Measurements from ENCODE around the gene H1-8. TPM values are rescaled to one million over a fixed set of nuclear protein-coding genes. Genes with fewer than 3 reads are reported as not detected.

The H1-8 gene
- total and polyA plus RNA-seq, 12 donors = not detected

DNA sequence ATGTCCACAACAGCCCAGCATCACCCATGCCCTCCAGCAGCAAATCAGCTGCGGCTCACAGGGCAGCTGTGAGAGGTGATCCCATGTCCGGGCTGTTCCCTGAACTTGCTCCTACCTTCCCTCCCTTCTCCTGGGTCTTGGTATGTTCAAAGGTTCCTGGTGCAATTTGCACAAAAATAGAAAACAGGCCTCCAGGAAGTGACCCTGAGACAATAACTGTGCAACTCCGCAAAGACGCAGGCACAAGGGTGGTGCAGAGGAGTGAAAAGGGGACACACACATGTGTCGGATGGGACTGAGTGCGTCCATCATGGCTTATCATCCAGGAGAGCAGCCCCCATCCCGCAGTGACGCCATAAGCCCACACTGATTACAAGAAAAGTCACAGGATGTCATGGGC, 47.2 kb downstream of the H1-8 start:
- intact Hi-C loops (cut with DNase I) = loop anchor here in 2 of 10 donors (5.0 to 10.0 kb wide), 2 partner anchors 33 to 95 kb away; no protein-coding TSS in a partner anchor
- H3K4me1 ChIP-seq = peaks cover 30 to 93% (median 83%) of the 10 kb centered on the region in 9 donors
- peaks cover 0 to 49% (median 12%) of the 10 kb centered on the region in 9 donors for H3K36me3 ChIP-seq
- H3K9me3 ChIP-seq = no peaks in the 10 kb centered on the region
- no peak for ATAC-seq
- peak overlapping the region in 8 of 10 donors; percentile 13 to 99 (median 63) for H3K27ac ChIP-seq
- TF ChIP-seq, protein P1, sequence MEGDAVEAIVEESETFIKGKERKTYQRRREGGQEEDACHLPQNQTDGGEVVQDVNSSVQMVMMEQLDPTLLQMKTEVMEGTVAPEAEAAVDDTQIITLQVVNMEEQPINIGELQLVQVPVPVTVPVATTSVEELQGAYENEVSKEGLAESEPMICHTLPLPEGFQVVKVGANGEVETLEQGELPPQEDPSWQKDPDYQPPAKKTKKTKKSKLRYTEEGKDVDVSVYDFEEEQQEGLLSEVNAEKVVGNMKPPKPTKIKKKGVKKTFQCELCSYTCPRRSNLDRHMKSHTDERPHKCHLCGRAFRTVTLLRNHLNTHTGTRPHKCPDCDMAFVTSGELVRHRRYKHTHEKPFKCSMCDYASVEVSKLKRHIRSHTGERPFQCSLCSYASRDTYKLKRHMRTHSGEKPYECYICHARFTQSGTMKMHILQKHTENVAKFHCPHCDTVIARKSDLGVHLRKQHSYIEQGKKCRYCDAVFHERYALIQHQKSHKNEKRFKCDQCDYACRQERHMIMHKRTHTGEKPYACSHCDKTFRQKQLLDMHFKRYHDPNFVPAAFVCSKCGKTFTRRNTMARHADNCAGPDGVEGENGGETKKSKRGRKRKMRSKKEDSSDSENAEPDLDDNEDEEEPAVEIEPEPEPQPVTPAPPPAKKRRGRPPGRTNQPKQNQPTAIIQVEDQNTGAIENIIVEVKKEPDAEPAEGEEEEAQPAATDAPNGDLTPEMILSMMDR (IDR thresholded peaks at IDR 0.05) = no peak
- H3K27me3 ChIP-seq = no peaks in the 10 kb centered on the region
- peak overlapping the region in 3 of 10 donors; percentile 4 to 8 (median 4) for H3K4me3 ChIP-seq
- DNase-seq = no peak
- 52 to 53% methylated on average over 8 of the region's 8 CpGs for WGBS, 2 donors

DNA sequence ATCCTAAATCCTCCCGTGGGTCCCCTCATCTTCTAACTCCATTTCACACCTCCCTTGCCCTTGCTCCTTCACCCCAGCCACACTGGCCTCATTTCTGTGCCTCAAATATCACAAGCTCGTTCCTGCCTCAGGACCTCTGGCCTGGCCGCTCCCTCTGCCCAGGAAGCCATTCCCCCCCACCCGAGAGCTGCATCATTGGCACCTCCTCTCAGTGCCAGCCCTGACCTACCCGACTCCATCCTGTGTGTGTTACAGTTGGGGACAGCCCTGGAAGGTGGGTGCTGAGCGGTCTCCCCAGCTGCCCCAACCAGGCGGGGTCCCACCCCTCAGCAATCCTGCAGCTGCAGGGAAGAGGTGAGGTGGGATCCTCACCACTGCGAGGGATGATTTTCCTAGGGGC, 49.0 kb downstream of the H1-8 start:
- peak overlapping the region in 5 of 10 donors; percentile 14 to 37 (median 30) for H3K4me3 ChIP-seq
- peaks cover 40 to 100% (median 96%) of the 10 kb centered on the region in 9 donors for H3K4me1 ChIP-seq
- peak overlapping the region; percentile 74 to 99 (median 92) for H3K27ac ChIP-seq
- TF ChIP-seq, protein P1 (IDR thresholded peaks at IDR 0.05) = no peak
- ATAC-seq (no peak), DNase-seq (no peak)
- no peaks in the 10 kb centered on the region for H3K9me3 ChIP-seq
- intact Hi-C loops (cut with DNase I) = loop anchor here in 2 of 10 donors (5.0 to 10.0 kb wide), 2 partner anchors 35 to 97 kb away; no protein-coding TSS in a partner anchor
- H3K36me3 ChIP-seq = peaks cover 0 to 32% (median 0%) of the 10 kb centered on the region in 9 donors
- no peaks in the 10 kb centered on the region for H3K27me3 ChIP-seq
- 60 to 68% methylated on average over 8 of the region's 8 CpGs for WGBS, 2 donors

- Histone ChIP-seq H3K36me3 (peaks cover 0 to 25% (median 0%) of the 10 kb centered on the region in 9 donors), H3K4me1 (peaks cover 46 to 100% (median 96%) of the 10 kb centered on the region in 9 donors), H3K9me3 (no peaks in the 10 kb centered on the region), H3K27ac (peak overlapping the region; percentile 86 to 99 (median 92)), H3K27me3 (no peaks in the 10 kb centered on the region), H3K4me3 (peak overlapping the region in 8 of 10 donors; percentile 8 to 37 (median 28))
- intact Hi-C loops (cut with DNase I) = loop anchor here in 2 of 10 donors (5.0 to 10.0 kb wide), 2 partner anchors 35 to 98 kb away; no protein-coding TSS in a partner anchor
- WGBS, 2 donors = 26 to 40% methylated on average over 26 of the region's 26 CpGs
- TF ChIP-seq, protein P1 (IDR thresholded peaks at IDR 0.05) = no peak
- ATAC-seq (peak; percentile 6 to 57 (median 24)), DNase-seq (peak; percentile 85 to 88)
Observed at GRCh38 chr3:129592381-129593131, 49.6 kb downstream of the H1-8 start.

DNA sequence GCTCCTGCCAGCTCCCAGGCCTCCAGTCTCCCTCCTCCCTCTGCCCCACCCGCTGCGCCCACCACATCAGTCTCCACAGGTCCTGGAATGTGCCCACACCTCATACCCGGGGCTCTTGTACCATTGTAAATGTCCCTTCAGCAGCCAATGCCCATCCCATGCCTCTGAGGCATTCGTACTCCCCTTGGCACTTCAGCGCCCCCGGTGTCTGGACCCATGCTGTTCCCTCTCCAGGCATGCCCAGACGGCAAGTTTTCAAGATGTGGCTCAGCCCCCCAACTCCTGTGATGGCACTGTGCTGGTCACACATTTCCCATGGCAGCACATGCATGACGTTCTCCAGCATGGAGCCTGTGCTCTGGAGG, 50.2 kb downstream of the H1-8 start:
- Histone ChIP-seq H3K4me3 (peak overlapping the region in 7 of 10 donors; percentile 8 to 37 (median 30)), H3K27ac (peak overlapping the region; percentile 86 to 99 (median 92)), H3K36me3 (peaks cover 0 to 19% (median 0%) of the 10 kb centered on the region in 9 donors), H3K9me3 (no peaks in the 10 kb centered on the region), H3K27me3 (no peaks in the 10 kb centered on the region), H3K4me1 (peaks cover 48 to 100% (median 96%) of the 10 kb centered on the region in 9 donors)
- WGBS, 2 donors = 56 to 72% methylated on average over 8 of the region's 8 CpGs
- TF ChIP-seq, protein P1 (IDR thresholded peaks at IDR 0.05) = no peak
- ATAC-seq (no peak), DNase-seq (no peak)
- intact Hi-C loops (cut with DNase I) = loop anchor here in 2 of 10 donors (5.0 to 10.0 kb wide), 2 partner anchors 36 to 98 kb away; no protein-coding TSS in a partner anchor

Data from heart right ventricle (tissue), 16 donors.